HG03571 (cell line): ENCODE data around the gene ZNF81.
A peak's percentile ranks its signal among the peaks of the same experiment; 100 is the strongest.
"Not testable (repeated sequence)": the region's sequence is repeated elsewhere in the genome, so short reads cannot be mapped to it uniquely, and the experiment has no call there.

Experiments used
- ATAC-seq: cut with Tn5 transposase; IDR thresholded peaks from one replicate; pipeline ENCODE4 v1.9.1; 2021; ENCODE audit not compliant: unreplicated experiment

Gene ZNF81

GRCh38 chrX:47836164-47837072 lies at the start of gene ZNF81:
ZNF81 (plus strand) TSS chrX:47836902; CDS start chrX:47846268, 9,366 bp downstream.
- ATAC-seq: peak; percentile 89

- ATAC-seq: no peak
These were observed 40.2 kb upstream of the ZNF81 start for GRCh38 chrX:47796433-47796906.

DNA sequence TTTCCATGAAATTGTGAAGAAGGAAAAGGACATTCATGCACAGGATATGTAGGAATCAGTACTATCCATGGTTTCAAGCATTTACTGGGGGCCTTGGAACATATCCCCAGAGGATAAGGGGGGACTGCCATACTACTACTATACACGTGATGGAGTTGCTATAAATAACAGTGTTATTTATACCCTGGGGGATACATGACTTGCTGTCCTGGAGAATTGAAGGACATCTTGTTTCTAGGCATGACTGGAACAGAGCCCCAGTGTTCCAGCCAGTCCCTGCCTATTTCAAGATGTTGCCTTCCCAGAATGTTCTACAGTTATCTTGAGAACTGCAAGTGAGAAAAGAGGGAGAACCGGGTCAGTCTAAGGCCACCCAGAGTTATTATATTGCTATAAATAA lies 39.6 kb upstream of the ZNF81 start:
- no peak for ATAC-seq

- ATAC-seq: no peak
These were observed 37.8 kb upstream of the ZNF81 start for GRCh38 chrX:47798861-47799260.

DNA sequence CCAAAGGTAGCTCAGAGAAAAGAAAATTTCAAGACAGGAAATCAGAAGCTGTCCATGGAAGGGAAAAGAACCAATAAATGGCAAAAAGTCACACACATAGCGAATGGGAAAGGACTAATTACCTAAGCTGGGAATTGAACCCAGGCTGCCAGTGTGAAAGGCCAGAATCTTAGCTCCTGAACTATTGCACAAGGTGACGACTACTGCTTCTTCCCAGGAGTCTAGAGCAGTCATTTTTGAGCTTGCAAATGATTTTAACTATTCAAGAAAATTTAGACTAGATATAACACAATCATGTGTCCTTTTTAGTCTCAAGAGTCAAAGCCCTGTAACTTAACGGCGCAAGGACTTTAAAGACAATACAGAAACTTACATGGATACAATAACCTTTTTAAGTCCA lies 34.1 kb upstream of the ZNF81 start:
- ATAC-seq: no peak

GRCh38 chrX:47803103-47803502 lies 33.6 kb upstream of the ZNF81 start:
- ATAC-seq: not testable (repeated sequence)

- no peak for ATAC-seq
These were observed 32.4 kb upstream of the ZNF81 start for GRCh38 chrX:47804315-47804714.

DNA sequence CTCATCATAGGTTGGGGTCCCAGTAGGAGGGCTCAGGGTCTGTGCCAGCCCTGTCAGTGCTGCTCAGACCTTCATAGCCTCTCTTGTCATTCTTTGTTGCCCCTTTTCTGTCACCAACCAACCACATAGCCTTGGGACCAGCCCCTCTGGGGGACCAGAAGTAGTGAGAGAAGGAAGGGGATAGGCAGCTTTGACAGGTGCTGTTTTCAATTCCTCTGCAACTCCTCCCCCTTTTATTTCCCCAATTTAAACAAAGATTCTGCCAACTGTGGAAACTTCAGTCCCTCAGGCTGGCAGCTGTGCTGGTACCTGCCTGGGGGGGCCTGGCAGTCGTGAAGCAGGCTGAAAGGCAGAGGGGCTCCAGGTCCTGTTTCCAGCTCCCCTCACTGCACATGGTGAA lies 30.9 kb upstream of the ZNF81 start:
- not testable (repeated sequence) for ATAC-seq

- ATAC-seq: not testable (repeated sequence)
These were observed 30.1 kb upstream of the ZNF81 start for GRCh38 chrX:47806415-47807271.

- not testable (repeated sequence) for ATAC-seq
These were observed 29.5 kb upstream of the ZNF81 start for GRCh38 chrX:47807272-47807538.

DNA sequence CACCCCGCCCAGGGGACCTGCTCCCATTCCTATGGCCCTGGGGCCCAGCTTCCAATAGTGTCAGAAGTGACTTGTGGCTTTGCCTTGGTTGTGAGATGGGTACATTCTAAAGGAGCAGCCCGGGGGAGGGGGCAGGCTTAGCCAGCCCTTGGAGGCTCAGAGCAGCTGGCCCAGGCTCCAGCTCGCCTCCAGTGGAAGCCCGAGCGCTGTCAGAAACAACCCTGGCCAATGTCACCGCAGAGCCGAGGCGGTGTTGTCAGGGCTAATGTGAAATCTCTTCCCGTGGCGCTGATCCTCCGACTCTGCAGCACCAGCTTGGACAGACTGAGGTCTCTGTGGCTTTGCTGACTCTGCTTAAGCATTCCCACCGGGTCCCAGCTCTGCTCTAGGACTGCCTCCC lies 29.2 kb upstream of the ZNF81 start:
- no peak for ATAC-seq

DNA sequence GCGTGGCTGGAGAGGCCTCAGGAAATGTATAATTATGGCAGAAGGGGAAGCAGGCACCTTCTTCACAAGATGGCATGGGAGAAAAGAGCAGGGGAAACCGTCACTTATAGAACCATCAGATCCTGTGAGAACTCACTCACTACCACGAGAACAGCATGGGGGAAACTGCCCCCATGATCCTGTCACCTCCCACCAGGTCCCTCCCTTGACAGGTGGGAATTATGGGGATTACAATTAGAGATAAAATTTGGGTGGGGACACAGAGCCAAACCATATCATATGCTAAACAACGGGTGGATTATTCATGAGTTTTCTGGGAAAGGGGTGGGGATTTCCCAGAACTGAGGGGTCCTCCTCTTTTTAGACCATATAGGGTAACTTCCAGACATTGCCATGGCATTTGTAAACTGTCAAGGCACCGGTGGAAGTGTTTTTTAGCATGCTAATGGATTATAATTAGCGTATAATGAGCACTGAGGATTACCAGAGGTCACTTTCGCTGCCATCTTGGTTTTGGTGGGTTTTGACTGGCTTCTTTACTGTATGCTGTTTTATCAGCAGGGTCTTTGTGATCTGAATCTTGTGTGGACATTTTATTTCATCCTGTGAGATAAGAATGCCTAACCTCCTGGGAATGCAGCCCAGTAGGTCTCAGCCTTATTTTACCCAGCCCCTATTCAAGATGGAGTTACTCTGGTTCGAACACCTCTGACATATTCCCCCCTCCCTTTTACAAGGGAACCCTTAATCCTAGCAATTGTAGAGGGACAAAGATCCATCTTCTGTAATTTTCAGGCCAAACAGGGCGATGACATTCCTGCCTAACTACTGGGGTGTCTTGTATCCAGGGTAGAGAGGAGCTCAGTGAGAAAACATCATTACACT lies 27.6 kb upstream of the ZNF81 start:
- no peak for ATAC-seq

GRCh38 chrX:47814851-47815250 lies 21.9 kb upstream of the ZNF81 start:
- no peak for ATAC-seq

- no peak for ATAC-seq
These were observed 20.5 kb upstream of the ZNF81 start for GRCh38 chrX:47815901-47816845.

- ATAC-seq: no peak
These were observed 19.3 kb upstream of the ZNF81 start for GRCh38 chrX:47817421-47817820.

- no peak for ATAC-seq
These were observed 18.8 kb upstream of the ZNF81 start for GRCh38 chrX:47817897-47818296.

GRCh38 chrX:47828984-47829383 lies 7.7 kb upstream of the ZNF81 start:
- no peak for ATAC-seq

GRCh38 chrX:47831788-47832187 lies 4.9 kb upstream of the ZNF81 start:
- no peak for ATAC-seq

- no peak for ATAC-seq
These were observed 1.7 kb downstream of the ZNF81 start for GRCh38 chrX:47838361-47838760.

DNA sequence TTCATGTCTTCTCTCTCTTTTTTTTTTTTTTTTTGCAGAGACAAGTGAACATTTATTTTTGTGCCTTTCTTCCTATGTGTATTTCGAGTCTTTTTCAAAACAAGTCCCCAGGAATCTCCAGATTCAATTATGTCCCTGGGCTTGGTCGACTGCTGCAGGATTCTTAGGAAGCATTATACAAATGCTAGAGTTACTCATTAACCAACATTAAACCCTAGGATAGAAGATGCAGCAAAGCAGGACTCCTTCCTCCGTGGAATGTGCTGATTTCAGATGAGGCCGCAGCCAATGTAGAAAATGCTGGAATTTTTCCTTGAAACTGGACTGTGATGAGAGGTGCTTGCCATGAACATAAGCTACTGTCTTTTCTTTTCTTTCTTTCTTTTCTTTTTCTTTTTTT lies 3.4 kb downstream of the ZNF81 start:
- no peak for ATAC-seq
